Measurements from ENCODE around the gene CHPT1.
A peak's percentile ranks its signal among the peaks of the same experiment; 100 is the strongest.
"Not testable (repeated sequence)": the region's sequence is repeated elsewhere in the genome, so short reads cannot be mapped to it uniquely, and the experiment has no call there.

The CHPT1 gene

DNA sequence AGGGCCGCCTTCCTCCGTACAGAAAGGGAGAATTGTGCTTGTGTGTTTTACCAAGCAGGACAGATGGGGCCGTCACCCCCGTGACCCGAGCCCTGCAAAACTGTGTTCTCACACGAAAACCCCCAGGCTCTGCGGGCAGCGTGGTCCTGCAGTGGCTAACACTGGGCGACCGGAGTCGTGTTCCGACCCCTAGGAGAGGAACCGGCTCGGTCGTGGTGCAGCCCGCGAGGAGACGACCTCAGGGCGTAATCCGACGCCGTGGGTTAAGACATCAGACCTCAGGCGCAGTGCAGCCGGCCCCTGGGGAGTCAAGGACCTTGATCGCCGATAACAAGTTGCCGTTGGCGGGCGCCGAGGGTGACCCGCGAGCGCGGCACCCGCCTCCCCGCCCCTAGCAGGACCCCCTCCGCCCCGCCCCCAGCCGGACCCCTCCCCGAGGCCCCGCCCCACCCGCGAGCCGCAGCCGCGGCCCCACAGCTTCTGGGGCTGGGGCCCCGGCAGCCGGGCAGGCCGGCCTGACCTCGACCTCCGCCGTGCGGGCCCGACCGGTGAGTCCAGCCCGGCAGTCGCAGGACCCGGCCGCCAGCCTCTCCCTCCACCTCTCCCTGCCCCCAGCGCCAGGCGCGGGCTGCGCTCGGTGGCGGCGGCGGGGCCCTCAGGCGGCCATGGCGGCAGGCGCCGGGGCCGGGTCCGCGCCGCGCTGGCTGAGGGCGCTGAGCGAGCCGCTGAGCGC, at the start of gene CHPT1:
Gene CHPT1, plus strand, starts transcription at position 444 of the 733 bp plus-strand sequence. Its CDS starts 222 bp downstream, at position 666.
- peak; percentile 72 for DNase-seq

- no peak for DNase-seq
Observed at GRCh38 chr12:101647711-101648110, 49.7 kb upstream of the CHPT1 start.

DNA sequence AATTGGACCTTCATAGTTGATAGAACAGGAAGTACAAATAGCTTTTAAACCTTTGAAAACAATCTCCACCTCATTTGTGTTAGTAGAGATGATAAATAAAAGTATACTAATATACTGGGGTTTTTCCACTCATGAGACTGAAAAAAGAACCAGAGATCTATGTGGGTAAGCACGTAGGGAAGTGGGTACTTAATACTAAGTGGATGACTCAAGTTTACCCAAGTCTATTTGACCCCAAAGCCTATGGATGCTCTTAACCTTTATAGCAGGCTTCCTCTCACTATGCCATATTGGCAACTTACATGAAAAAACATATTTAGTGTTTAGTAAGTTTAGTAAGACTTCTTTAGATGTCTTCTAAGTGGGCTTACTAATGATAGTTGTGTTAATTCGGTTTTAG, 49.2 kb upstream of the CHPT1 start:
- DNase-seq, result no peak

DNA sequence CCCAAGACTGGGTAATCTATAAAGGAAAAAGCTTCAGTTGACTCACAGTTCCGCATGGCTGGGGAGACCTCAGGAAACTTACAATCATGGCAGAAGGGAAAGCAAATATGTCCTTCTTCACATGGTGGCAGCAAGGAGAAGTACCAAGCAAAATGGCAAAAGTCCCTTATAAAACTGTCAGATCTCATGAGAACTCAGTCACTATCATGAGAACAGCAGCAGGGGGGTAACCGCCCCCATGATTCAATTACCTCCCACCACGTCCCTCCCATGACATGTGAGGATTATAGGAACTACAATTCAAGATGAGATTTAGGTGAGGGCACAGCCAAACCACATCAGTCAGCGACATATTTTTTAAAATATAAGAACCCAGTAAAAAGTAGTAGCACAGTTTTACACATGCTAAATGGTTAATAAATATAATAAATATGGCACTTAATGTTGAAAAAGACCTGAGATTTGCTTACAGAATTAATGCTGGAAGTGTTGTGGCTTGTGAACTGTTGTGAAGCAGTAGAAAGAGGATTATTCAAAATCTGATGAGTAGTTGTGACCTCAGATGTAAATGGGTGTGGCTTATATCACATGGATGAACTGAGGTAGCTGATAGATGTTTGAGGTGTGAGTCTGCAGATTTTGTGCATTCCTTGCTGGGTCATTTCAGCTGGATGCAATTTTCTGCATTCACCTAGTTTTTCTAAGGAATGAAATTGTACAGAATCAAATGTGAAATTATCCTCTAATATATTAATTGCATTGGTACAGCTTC, 46.9 kb upstream of the CHPT1 start:
- no peak for DNase-seq

DNA sequence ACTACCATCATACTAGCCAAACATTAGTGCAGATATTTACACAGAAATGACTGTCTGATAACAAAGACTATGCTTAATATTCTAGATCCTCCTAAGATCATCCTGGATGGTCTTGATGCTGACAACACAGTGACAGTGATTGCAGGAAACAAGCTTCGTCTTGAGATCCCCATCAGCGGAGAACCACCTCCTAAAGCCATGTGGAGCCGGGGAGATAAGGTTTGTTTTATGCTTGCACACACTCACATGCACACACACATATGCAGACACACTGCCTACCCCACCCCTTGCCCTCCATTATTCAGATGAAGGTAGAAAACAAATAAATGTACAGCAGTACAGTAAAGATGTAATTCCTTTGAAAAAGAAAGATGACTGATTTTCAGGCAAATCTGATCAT, 44.4 kb upstream of the CHPT1 start:
- DNase-seq, result no peak

DNA sequence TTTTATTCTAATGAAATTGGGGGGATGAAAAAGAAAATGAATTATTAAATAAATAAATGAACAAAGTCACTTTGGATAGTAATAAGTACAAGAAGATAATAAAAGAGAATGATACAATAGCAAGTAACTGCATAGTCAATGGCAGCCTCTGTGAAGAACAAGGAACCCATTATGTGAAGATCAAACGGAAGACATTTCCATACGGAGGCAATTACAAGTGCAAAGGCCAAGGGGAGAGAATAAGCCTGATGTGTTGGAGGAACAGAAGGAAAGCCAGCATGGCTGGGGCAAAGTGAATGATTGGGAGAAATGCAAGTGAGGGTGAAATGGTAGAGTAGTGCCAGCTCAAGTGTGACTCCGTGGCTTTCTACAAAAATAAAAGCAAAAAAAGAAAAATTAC, 43.9 kb upstream of the CHPT1 start:
- DNase-seq, result no peak

- no peak for DNase-seq
Observed at GRCh38 chr12:101654442-101654841, 43.0 kb upstream of the CHPT1 start.

GRCh38 chr12:101655393-101655792, 42.0 kb upstream of the CHPT1 start:
- no peak for DNase-seq

DNA sequence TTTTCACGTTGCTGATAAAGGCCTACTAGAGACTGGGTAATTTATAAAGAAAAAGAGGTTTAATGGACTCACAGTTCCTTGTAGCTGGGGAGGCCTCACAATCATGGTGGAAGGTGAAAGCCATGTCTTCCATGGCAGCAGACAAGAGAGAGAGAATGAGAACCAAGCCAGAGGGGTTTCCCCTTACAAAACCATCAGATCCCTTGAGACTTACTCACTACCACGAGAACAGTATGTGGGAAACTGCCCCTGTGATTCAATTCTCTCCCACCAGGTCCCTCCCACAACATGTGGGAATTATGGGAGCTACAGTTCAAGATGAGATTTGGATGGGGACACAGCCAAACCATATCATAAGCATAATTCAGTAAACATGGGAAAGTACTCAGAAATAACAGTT, 36.8 kb upstream of the CHPT1 start:
- DNase-seq, result not testable (repeated sequence)

DNA sequence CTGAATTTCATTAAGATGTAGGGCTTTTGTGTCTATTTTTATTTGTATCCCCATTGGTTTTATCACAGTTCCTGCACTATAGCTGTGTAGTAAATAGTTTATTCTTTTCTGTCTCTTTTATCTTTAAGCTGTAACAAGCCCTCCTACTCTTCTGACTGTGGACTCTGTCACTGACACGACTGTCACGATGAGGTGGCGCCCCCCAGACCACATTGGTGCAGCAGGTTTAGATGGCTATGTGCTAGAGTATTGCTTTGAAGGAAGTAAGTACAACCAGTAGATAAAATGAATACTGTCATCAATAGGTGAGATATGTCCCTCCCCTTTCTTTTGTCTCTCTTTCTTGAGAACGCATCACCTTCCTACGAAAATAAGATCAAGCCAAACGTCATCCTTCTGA, 34.1 kb upstream of the CHPT1 start:
- no peak for DNase-seq

DNA sequence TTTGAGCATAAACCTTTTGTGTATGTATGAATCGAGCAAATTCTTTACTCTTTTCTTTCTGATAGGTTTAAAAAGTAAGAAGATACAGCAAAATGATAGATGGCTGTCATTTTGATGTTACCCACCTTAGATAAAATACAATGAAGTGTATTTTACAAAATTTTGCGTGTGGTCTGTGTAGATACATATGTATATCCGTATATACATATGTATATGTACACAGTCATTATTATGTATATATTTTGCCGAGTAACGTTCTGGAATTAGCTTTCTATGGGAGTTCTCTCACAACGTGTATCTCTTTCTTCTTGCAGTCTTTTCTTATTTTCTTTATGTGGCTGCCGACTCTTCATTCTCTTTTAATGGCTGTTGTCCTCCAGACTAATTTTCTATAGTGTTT, 32.4 kb upstream of the CHPT1 start:
- DNase-seq, result no peak

GRCh38 chr12:101666052-101666728, 31.2 kb upstream of the CHPT1 start:
- no peak for DNase-seq

- no peak for DNase-seq
Observed at GRCh38 chr12:101667591-101667990, 29.8 kb upstream of the CHPT1 start.

GRCh38 chr12:101670007-101670671, 27.3 kb upstream of the CHPT1 start:
- peak; percentile 24 for DNase-seq

DNA sequence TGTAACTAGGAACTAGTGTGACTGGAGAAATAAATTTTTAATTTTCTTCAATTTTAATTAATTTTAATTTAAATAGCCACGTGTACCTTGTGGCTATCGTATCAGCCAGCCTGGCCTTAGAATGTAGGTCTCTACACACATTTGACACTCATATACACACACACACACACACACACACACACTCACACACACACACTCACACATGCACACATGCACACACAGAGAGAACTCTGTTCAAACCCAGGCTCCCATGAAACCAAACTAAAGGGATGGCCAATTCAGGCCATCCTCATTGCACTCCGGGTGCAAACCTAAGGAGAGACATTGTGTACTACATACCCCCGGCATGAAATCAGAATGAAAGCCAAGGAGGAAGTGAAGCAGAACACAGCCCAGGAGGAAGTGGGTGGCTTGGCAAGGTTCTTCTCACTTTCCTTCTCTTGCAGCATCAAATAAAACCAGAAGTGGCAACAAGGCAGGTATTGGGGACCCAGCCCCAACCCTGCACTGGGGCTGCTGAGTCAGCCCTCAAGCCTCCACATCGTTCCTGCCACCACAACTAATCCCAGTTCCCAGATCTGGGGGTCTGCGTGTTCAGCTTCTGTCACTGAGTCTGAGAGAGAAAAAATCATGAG, 26.2 kb upstream of the CHPT1 start:
- DNase-seq, result peak; percentile 22

DNA sequence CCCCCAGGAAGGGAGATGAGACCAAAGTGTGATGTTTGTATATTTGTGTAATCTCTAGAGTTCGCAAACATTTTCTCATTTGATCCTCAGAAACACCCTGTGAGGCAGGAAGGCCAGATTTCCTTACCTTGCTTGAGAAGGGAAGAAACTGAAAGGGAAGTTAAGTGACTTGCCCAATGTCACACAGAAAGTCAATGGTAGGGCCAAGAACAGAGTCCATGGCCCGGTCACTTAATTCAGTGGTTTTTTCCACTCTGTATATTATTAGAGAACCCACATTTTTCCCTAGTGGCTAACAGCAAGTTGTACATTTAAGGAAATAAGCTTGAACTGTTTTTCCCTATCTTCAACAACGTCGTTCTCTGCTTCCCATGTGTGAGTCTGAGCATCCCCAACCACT, 25.6 kb upstream of the CHPT1 start:
- no peak for DNase-seq

GRCh38 chr12:101675555-101675954, 21.9 kb upstream of the CHPT1 start:
- DNase-seq, result no peak

- not testable (repeated sequence) for DNase-seq
Observed at GRCh38 chr12:101676497-101676896, 20.9 kb upstream of the CHPT1 start.

GRCh38 chr12:101678081-101678480, 19.4 kb upstream of the CHPT1 start:
- no peak for DNase-seq

DNA sequence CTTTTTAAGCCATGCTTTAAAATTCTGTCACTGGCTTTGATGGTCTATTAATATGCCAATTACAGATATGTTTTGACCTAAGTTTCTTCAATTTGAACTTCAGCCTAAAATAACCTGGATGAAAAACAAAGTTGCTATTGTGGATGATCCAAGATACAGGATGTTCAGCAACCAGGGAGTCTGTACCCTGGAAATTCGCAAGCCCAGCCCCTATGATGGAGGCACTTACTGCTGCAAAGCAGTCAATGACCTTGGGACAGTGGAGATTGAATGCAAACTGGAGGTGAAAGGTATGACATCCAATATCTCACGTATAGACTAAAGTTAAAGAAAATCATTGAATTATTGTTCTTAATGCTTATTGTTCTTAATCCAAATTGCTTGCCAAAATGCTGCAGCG, 17.2 kb upstream of the CHPT1 start:
- DNase-seq, result no peak

- no peak for DNase-seq
Observed at GRCh38 chr12:101680647-101681046, 16.8 kb upstream of the CHPT1 start.

DNA sequence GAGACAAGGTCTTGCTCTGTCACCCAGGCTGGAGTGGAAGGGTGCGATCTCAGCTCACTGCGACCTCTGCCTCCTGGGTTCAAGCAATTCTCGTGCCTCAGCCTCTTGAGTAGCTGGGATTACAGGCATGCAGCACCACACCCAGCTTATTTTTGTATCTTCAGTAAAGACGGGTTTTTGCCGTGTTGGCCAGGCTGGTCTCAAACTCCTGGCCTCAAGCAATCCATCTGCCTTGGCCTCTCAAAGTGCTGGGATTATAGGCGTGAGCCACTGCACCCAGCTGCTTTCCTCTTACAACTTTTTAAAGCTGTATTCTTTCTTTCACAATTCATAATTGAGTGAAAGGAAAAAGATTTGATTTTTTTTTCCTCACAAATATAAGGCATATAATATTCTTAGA, 15.8 kb upstream of the CHPT1 start:
- not testable (repeated sequence) for DNase-seq

GRCh38 chr12:101685092-101685491, 12.3 kb upstream of the CHPT1 start:
- no peak for DNase-seq
